HG03045 (cell line): ENCODE data around the gene PLCB1.

ENCODE experiments used
- ATAC-seq: cut with Tn5 transposase; IDR thresholded peaks from one replicate; pipeline ENCODE4 v1.9.1; 2021; ENCODE audit warnings: mild to moderate bottlenecking, moderate library complexity; ENCODE audit not compliant: unreplicated experiment

The PLCB1 gene

GRCh38 chr20:8242827-8243724 is 111.0 kb downstream of the PLCB1 start:
- ATAC-seq = no peak

DNA sequence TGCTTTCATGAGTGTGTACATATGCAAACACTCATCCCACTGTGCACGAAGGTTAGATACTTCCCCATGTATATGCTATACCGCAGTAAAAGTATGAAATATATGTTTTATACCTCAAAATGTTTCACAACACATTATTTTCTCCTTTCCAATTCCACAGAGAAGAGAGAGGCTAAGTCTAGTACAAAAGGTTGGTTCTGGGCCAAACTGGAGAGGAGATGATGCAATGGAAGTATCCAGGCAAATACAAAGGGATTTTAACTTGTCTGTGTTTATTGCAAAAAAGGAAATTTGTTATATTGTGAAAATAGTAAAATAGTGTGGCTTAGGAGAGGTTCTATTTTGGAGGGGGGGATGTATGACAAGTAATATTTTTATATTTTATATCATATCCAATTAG is 112.6 kb downstream of the PLCB1 start:
- no peak for ATAC-seq

GRCh38 chr20:8246153-8246552 is 114.1 kb downstream of the PLCB1 start:
- ATAC-seq = no peak

GRCh38 chr20:8246716-8247115 is 114.7 kb downstream of the PLCB1 start:
- ATAC-seq = no peak

- ATAC-seq = no peak
These were observed 116.0 kb downstream of the PLCB1 start for GRCh38 chr20:8248051-8248450.

GRCh38 chr20:8249634-8250033 is 117.6 kb downstream of the PLCB1 start:
- no peak for ATAC-seq

- no peak for ATAC-seq
These were observed 118.6 kb downstream of the PLCB1 start for GRCh38 chr20:8250539-8251200.

GRCh38 chr20:8251201-8251575 is 119.1 kb downstream of the PLCB1 start:
- ATAC-seq = no peak

DNA sequence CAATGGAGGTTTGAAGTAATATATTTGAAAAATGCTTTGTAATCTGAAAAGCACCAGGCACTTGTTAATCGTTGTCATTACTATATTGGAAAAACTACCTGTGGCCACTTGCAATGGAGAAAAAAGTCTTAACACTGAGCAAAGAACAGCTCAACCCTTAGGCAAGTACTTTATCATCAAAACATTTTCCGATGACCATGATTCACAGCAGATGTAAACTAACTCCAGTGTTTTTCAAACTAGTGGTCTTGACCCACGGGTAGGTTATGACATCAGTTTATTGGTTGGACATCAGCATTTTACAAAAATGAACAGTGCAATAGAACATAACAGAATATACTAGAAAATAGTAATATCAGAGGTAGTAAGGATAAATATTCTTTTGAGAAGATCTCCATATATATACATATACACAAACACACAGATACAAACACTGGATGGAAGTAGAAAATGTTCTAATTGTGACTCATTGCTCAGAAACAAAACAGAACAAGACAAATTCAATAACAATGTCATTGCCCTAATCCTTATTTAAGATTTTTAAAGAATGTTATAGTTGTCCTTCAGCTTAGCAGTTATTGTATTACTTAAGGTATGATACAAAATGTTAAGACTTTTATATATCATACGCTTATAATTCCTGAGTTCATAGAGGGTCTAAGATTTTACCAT is 123.0 kb downstream of the PLCB1 start:
- no peak for ATAC-seq

- no peak for ATAC-seq
These were observed 124.0 kb downstream of the PLCB1 start for GRCh38 chr20:8255945-8256632.

DNA sequence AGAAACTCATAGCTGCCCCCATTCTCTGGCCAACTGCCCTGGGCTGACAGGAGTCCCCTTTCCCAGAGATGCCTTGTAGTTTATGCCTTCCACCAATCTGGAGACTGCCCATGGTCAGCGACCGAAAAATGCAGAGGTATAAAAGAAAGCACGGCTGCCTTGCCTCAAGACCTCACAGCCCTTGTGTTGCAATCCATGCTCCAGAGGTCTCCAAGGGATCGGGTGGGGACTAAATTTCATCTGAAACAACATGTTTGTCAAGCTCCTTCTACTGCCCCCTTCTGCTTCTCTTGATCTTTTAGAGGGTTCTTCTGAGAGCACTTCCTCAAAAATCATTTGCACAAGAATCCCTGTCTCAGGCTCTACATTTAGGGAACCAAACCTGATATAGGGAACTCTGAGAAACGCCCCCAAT is 128.8 kb downstream of the PLCB1 start:
- ATAC-seq = no peak

DNA sequence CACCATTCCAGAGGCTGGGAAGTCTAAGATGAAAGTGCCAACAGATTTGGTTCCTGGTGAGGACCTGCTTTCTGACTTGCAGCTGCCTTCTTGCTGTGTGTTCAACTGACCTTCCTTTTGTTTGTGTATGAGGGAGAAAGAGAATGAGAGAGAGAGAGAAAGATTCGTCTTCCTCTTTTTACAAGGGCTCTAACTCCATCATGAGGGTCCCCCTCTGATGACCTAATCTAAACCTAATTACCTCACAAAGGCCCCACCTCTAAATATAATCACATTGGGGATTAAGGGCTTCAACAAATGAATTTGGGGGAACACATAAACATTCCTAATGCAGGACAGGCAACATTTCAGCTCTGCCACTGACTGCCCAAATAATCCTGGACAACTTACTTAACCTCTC is 130.7 kb downstream of the PLCB1 start:
- ATAC-seq = no peak

DNA sequence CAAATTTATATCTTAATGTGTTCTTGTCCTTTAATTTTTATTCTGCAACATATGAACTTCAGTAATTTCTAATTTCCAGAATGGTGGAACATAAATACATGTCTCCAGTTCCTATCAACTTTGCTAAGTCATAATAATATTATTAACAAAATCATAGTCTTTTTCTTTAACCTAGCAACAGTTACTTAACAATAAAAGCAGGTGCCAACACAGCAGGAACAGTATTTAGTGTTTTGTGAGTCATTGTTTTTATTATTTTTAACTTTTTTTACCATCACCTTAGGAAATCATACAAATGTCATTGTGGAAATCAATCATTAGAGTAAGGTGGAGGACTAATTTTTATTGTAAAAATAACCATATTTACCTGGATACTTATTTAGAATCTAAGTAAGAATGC is 133.5 kb downstream of the PLCB1 start:
- no peak for ATAC-seq

DNA sequence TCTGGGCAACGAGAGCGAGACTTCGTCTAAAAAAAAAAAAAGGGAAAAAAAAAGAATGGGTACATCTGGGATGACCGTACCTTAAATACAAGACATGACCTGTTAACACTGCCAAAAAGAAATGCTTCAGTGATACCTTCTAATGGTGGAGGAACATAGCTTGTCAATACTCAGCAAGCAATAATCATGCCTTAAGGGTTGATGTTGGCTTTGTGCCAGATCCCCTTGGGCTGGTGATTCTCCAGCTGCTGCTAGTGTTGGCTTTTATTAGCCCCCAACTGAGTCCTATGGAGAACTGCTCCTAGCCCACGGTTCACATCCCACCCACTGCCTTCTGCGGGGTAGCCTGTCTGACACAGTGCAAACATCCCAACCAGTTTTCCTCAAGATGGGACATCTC is 134.9 kb downstream of the PLCB1 start:
- ATAC-seq = no peak

GRCh38 chr20:8271727-8272126 is 139.7 kb downstream of the PLCB1 start:
- ATAC-seq = no peak

DNA sequence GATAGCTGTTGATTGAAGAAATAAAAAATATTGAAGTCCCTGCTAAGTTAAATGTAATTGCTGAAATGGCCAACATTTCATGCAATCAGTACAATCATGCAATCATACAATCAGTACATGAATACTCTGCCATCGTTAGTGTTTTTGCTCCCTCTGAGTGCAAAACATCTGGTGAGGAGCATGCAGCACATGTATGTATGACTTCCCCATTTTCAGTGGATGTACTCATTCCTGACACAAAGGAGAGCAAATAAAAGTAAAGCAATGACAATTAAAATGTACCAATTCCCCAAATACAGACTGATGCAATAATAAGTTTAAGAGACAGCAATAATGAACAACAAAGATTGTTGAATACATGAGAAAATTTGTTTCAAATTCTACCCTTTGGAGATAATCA is 140.7 kb downstream of the PLCB1 start:
- ATAC-seq = no peak

DNA sequence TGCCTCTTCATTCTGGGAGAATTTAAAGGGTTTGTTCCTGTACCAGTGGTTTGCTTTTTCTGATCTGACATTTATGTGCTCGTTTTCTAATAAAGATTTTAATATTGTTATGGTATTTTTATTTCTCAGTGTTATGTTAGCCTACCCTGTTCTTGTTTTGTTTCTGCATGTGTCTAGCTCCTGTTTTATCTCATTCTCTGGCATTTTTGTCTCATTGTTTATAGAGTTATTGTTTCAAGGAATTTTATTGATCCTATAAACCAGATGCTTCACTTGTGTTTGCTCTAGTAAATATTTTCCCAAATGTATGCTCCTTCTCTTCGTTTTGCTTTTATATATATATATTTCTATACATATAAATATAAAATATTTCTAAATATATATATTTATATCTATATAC is 152.8 kb downstream of the PLCB1 start:
- ATAC-seq = no peak

DNA sequence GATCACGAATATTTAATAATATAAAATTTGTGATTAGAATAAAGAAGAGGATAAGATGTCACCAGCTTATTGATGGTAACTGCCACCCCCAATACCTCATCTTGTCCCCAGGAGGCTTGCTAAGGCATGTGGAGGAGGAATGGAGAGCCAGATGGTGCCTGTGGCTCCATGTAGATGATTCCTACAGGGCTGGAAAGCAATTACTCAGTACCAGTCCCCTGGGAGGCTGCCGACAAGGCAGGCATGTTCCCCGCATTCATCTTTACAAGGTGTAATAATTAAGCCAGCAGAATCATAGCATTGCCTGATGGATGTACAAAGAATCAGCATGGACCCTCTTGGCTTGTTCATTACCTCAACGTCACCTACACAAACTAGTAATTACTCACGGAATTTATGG is 155.3 kb downstream of the PLCB1 start:
- no peak for ATAC-seq

DNA sequence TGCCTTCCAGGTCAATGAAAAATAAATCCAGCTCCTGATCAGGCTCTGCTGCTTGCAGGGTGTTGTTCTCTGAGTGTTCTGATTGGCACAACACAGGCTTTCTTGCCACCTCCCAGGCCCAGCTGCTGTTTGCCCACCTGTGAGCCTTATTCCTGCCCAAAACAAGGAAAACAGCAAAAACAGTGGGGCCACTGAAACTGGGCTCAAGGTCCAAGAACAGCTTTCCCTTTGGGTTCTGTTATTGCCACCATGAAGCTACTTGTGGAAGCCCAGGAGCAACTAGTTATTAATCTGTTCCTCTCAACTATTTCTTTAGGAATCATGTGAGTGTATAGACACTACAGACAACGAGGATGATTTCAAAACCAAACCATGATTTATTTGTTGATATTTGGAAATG is 159.1 kb downstream of the PLCB1 start:
- ATAC-seq = no peak

GRCh38 chr20:8291873-8292272 is 159.8 kb downstream of the PLCB1 start:
- ATAC-seq = no peak

- ATAC-seq = no peak
These were observed 160.7 kb downstream of the PLCB1 start for GRCh38 chr20:8292793-8293192.
